ENCODE measurements around the gene GPATCH4. TPM values are rescaled to one million over a fixed set of nuclear protein-coding genes. Genes with fewer than 3 reads are reported as not detected.

The GPATCH4 gene
- total and polyA plus RNA-seq, 10 of the 15 experiments (the other 5 are each of a cell fraction or from before 2014, with no cell fraction given): 35.5 to 111 (median 73.9) TPM

GRCh38 chr1:156644640-156645039, 43.4 kb upstream of the GPATCH4 start:
- H4K20me1 ChIP-seq (ENCODE audit: control insufficient read depth, insufficient read depth): no peaks in the 10 kb centered on the region
- peaks cover 8% of the 10 kb centered on the region for H3K4me1 ChIP-seq (ENCODE audit: control insufficient read depth, insufficient read depth, low read length)
- POLR2A ChIA-PET: interaction anchor here (1.1 kb wide), 1 partner anchor 11 kb away, joined by 4 read pairs; no protein-coding TSS in a partner anchor
- CTCF ChIA-PET: interaction anchor here (1.2 to 4.2 kb wide), 3 partner anchors 11 to 18 kb away, joined by 3 to 26 read pairs (median 15); no protein-coding TSS in a partner anchor
- RAD21 ChIA-PET (ENCODE audit: unreplicated experiment): no interaction called here
- no peaks in the 10 kb centered on the region for H3K36me3 ChIP-seq (ENCODE audit: control insufficient read depth in 2 of 2, insufficient read depth in 2 of 2, low read length in 1 of 2)
- H3K4me2 ChIP-seq (ENCODE audit: control insufficient read depth, insufficient read depth): no peak overlapping the region
- BruUV-seq (replicated peaks): no TSS peak
- no peak for DNase-seq (ENCODE audit: low read depth, low spot score)
- WGBS (ENCODE audit: insufficient coverage, insufficient replicate concordance, low lambda C conversion rate, missing lambda C conversion rate): 0% methylated on average over 1 of the region's 1 CpG
- ATAC-seq: no peak
- H3K27ac ChIP-seq (ENCODE audit: control insufficient read depth, insufficient read depth): no peak overlapping the region
- H2AFZ ChIP-seq (ENCODE audit: control insufficient read depth, low read depth, low read length): no peak overlapping the region
- TF ChIP-seq MTA2 (IDR thresholded peaks at IDR 0.05; ENCODE audit: low read depth): no peak
- no peak for TF ChIP-seq SUPT20H (IDR thresholded peaks at IDR 0.05; ENCODE audit: borderline replicate concordance, control insufficient read depth, low read depth, low read length)
- TF ChIP-seq BRCA1 (IDR thresholded peaks at IDR 0.05; ENCODE audit: low read depth, low read length): no peak
- TF ChIP-seq USF2 (IDR thresholded peaks at IDR 0.05; ENCODE audit: borderline replicate concordance, low read depth, low read length): no peak
- TF ChIP-seq MTA3 (IDR thresholded peaks at IDR 0.05; ENCODE audit: borderline replicate concordance, low read length): no peak
- TF ChIP-seq ESRRA (IDR thresholded peaks at IDR 0.05; ENCODE audit: low read length): no peak
- no peak for TF ChIP-seq SREBF1 (IDR thresholded peaks at IDR 0.05; ENCODE audit: low read length)
- TF ChIP-seq FOXK2 (IDR thresholded peaks at IDR 0.05): no peak
- H3K27me3 ChIP-seq (replicated peaks in 1 of 2; ENCODE audit: control insufficient read depth in 2 of 2, insufficient read depth in 2 of 2, low read length in 1 of 2): peaks cover 0 to 2% of the 10 kb centered on the region in 2 experiments; a peak in 3 of 4 replicates
- no peak for FAIRE-seq
- no peaks in the 10 kb centered on the region for H3K9me3 ChIP-seq (replicated peaks; ENCODE audit: control insufficient read depth, insufficient read depth, low read length)
- intact Hi-C loops (cut with micrococcal nuclease; ENCODE audit: unreplicated experiment) (no loop called here), in situ Hi-C loops (cut with MboI) (no loop called here)
- SMC1A ChIA-PET (ENCODE audit: uncharacterized antibody, unreplicated experiment): interaction anchor here (2.5 kb wide), 1 partner anchor 17 kb away, joined by 8 read pairs; no protein-coding TSS in a partner anchor
- H3K9ac ChIP-seq (ENCODE audit: control insufficient read depth, insufficient read depth, low read length): no peak overlapping the region
- no peaks in the 10 kb centered on the region for H3K79me2 ChIP-seq (ENCODE audit: control insufficient read depth, insufficient read depth, low read length)
- H3K4me3 ChIP-seq: no peak overlapping the region
